ENCODE results near the gene WIPI1.
"Not testable (repeated sequence)": the region's sequence is repeated elsewhere in the genome, so short reads cannot be mapped to it uniquely, and the experiment has no call there.

WIPI1 gene, protein sequence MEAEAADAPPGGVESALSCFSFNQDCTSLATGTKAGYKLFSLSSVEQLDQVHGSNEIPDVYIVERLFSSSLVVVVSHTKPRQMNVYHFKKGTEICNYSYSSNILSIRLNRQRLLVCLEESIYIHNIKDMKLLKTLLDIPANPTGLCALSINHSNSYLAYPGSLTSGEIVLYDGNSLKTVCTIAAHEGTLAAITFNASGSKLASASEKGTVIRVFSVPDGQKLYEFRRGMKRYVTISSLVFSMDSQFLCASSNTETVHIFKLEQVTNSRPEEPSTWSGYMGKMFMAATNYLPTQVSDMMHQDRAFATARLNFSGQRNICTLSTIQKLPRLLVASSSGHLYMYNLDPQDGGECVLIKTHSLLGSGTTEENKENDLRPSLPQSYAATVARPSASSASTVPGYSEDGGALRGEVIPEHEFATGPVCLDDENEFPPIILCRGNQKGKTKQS

DNA sequence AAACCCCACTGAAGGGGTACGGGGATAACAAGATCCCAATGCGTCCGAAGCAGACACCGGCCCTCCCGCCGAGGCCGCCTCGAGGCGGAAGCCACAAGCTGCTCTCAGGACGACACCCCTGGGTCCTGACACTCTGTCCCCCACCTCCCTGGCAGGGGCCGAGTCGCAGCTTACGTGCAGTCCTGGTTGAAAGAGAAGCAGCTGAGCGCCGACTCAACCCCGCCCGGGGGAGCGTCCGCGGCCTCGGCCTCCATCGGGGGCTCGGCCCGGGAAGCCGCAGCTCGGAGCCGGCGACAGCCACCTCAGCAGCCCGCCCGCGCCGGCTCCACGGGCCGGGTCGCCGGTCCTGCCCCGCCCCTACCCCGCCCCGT is at the start of gene WIPI1:
Gene WIPI1 (minus strand): TSS at position 329 of the 371 bp plus-strand sequence. CDS start 75 bp downstream, at position 254.
- no peak for DNase-seq (ENCODE audit: low read depth)

- no peak for DNase-seq (ENCODE audit: low read depth)
Measured at GRCh38 chr17:68505951-68506350, 48.7 kb upstream of the WIPI1 start.

DNA sequence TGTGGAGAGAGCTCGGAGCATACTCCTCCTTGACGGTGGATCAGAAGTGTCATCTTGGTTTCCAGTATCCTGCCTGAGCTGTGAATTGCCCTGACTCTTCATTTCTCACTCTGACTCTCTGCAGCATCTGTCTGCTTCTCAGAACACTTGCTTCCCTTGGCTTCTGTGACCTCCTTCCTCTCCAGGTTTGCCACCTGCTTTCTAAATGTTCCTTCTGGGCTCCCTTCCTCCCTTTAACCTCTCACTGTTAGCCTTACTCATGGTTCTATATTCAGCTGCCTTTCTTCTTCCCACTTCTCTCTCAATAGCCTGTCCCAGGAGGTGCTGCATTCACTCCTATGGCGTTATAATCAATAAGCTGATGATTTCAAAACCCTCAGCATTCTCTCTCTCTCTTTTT is 43.8 kb upstream of the WIPI1 start:
- no peak for DNase-seq (ENCODE audit: low read depth)

GRCh38 chr17:68499587-68499986 is 42.3 kb upstream of the WIPI1 start:
- no peak for DNase-seq (ENCODE audit: low read depth)

DNA sequence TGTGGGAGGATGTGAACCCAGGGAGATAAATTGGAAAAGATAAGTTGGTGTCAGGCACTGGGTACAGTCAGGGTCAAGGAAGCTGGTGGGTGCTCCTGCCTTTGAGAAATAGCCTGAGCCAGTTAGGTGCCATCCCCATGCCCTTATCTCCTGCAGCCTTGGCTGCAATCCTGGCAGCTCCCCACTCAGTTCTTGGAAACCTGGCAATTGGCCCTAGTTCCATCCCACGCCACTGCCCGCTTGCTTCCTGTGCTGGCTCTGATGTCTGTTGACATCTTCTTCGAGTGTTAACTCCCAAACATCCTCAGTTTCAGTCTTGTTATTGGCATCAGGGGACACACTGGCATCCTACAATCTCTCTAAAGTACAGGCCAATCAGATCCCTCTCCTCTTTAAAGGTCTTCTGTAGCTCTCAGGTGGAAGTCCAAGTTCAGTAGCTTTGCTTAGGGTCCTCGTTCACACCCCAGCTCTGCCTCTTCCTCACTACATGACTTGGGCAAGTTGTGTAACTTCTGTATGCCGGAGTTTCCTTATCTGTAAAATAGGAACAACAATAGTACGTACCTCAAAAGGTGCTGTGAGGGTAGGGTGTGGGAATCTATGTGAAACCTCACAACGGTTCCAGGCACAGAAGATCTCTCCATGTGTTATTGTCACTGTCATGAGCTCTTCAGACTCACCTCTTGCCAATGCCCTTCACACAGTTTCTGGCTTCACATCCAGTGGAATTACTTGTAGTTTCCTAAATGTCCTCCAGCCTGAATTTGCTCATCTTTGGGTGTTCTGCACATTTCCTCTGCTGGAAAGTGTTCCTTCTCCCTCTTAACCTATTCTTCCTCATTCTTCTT is 41.4 kb upstream of the WIPI1 start:
- DNase-seq (ENCODE audit: low read depth), result no peak

- no peak for DNase-seq (ENCODE audit: low read depth)
Measured at GRCh38 chr17:68497885-68498319, 40.6 kb upstream of the WIPI1 start.

DNA sequence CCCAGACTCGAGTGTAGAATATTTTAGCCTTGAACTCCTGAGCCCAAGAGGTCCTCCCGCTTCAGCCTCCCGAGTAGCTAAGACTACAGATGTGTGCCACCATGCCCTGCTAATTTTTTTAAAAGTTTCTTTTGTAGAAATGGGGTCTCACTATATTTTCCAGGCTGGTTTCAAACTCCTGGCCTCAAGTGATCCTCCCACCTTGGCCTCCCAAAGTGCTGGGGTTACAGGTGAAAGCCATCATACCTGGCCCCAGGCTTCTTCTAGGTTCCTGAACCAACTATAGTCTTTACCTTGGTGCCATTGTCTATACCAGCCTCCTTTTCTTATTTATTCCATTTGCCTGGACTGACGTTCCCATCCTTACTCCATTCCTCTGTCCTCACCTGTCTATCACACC is 37.8 kb upstream of the WIPI1 start:
- no peak for DNase-seq (ENCODE audit: low read depth)

- not testable (repeated sequence) for DNase-seq (ENCODE audit: low read depth)
Measured at GRCh38 chr17:68492394-68493054, 35.2 kb upstream of the WIPI1 start.

DNA sequence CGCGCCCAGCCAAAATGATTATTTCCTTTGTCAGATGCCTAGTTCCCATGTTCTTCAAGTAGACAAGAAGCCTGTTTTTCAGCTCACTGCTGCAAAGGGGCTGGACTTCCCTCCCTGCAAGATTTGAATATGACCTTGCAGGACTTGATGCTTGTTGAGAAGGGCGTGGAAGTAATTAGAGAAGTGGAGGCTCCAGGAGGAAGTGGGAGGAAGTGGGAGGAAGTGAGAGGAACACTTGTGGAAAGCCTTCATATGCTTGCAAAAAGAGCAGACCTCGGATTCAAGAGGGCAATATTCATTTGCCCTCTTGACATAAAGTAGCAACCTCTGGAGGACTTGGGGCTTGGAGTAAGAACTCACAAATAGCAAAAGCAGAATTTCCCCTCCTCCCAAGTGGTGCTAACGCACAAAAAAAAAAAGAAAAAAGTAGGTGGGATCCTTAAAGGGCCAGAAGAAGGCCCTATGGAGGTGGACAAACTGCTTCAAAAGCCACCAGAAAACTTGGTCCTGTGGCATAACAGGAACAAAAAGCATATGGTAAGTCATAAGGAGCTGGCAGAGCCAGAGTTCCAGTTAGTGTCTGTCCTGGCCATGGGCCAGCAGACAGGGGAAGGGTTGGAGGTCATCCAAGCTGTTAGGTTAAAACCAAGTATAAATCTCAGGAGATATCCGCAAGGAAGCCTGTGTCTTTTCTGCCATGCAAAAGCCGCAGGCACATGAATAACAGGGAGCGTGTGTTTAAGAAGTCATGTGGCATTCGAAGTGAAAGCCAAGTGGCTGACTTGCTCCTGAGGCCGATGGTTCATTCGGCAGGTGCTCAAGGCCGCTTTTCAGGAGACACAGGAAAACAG is 34.3 kb upstream of the WIPI1 start:
- DNase-seq (ENCODE audit: low read depth), result no peak

GRCh38 chr17:68489919-68490318 is 32.6 kb upstream of the WIPI1 start:
- DNase-seq (ENCODE audit: low read depth), result no peak

DNA sequence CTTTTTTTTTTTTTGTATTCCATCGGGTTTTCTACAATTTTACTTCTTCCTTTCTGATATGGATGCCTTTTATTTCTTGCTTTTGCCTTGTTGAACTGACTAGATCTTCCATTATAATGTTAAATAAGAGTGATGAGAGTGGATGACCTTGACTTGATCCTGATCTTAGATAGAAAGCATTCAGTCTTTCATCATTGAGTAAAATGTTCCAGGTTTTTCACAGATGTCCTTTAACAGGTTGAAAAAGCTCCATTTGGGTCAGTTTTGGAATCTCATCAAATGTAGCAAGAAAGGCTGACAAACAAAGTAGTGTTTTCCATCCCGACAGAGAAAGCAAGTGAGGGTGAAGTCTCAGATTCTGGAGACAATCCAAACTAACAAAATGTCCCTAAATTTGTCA is 27.2 kb upstream of the WIPI1 start:
- DNase-seq (ENCODE audit: low read depth), result no peak

DNA sequence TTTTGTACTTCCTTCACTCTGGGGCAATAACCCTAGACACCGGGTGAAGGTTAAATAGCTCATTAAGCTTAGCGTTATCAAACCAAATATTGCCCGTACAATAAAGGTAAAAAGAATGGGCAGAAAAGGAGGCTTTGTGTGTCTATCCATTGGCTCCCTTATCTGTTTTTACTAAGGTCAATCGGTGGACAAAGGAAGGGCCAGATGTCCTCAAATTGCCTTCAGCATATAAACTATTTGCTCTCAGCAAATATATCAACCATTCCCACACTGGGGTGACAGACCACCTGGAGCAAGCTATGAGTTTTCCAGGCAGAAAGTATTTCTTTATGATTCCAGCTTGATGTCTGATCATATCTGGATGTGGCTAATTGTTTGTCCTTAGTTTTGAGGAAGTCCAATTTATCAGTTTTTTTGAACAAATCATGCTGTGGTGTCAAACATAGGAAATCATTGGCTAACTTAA is 25.3 kb upstream of the WIPI1 start:
- no peak for DNase-seq (ENCODE audit: low read depth)

DNA sequence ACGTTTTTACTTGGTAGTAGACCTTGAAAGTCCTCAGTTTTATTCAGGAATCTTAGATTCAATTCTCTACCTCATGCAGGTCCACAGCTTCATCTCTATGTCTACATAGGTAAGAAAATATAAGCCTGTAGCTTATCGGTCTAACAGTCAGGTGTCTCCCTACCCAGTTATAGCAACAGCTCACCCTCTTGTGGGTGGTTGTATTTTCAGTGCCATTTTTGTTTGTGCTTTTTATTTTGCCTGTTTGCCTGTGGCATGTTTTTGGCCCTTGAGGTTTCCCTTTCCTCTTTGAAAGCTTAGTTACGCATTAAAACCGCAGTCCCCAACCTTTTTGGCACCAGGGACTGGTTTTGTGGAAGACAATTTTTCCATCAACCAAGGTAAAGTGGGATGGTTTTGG is 23.6 kb upstream of the WIPI1 start:
- no peak for DNase-seq (ENCODE audit: low read depth)

DNA sequence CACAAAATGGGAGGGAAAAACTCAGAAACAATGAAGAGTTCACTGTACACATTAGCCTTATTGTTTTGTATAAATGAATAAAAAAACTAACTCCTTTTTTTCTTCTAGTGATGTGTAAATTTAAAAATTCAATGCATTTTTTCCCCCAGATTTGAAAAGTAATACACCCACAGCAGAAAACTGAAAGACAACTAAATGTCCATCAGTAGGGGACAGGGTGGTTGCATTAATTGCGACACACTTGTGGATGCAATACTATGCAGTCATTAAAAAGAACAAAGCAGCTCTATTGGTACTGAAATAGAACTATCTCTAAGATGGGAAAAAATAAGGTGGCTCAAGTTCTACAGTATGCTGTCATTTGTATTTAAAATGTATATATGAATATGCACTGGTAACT is 13.7 kb upstream of the WIPI1 start:
- no peak for DNase-seq (ENCODE audit: low read depth)

DNA sequence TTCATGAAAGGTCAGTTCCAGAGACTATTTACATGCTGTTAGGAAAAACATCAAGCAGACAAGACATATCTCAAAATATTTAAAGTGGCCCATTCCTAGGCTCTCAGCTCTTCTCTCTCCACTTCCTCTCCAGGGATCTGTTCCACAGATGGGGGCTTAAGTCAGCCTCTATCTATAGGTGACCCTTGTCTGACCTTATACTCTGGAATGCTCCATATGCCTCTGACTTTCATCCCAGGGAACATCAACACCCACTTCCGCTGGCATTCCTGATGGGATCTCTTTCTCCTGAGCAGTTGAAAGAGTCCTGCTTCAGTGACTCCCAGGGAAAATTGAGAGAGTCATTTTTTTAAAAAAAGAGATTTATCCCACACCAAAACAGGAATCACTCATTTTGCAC is 11.5 kb upstream of the WIPI1 start:
- DNase-seq (ENCODE audit: low read depth), result no peak

- DNase-seq (ENCODE audit: low read depth), result no peak
Measured at GRCh38 chr17:68468334-68468733, 11.0 kb upstream of the WIPI1 start.

- DNase-seq (ENCODE audit: low read depth), result no peak
Measured at GRCh38 chr17:68463211-68464019, 6.1 kb upstream of the WIPI1 start.

DNA sequence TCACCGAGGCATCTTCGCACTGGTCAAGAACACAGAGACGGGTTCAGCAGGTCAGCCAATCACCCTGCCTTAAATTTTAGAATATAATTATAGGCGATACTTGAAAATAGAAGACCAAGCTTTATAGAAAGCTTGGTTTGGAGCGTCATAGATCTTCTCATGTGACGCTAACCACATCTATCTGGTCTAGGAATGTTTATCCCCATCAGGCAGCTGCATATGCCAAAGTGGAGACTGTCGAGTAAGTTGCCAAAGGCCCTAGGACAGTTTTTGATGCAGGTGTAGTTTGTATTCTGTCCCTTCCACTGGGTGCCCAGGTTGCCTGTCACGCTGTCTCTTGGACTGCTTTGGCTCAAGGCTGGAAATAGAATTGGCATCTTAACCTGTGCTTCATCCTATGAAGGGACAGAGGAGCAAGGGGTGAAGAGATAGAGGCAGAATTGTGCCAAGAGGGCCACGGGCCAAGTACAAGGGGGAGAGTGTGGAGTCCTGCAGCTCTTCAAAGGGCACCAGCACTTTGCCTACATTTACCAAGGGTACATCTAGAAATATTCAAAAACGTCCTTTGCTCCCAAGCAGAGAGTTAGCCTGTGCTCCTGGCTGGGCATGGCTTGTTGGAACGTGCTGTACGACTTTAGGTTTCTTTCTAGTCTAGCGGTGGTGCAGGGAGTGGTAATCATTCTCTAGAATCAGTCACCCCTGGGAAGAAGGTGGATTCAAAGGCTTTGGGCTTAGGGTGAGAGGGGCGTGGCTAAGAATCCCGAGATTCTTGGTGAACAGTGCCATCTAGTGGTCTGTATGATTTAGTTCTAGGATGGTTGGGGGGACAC is 5.3 kb upstream of the WIPI1 start:
- peak; percentile 49 for DNase-seq (ENCODE audit: low read depth)

- DNase-seq (ENCODE audit: low read depth), result no peak
Measured at GRCh38 chr17:68461589-68461988, 4.3 kb upstream of the WIPI1 start.

- DNase-seq (ENCODE audit: low read depth), result no peak
Measured at GRCh38 chr17:68461122-68461539, 3.8 kb upstream of the WIPI1 start.
